Stimulated activated CD4-positive, alpha-beta T cell treated with anti-CD3 and anti-CD28 coated beads, Interleukin-2, amount 100 ng/mL, for 4 hours (primary cell): Measurements from ENCODE around the gene SPOCK1.
"Not testable (repeated sequence)": the region's sequence is repeated elsewhere in the genome, so short reads cannot be mapped to it uniquely, and the experiment has no call there.

Experiments
- DNase-seq: peaks from one replicate; pipeline ENCODE4 v3.0.0-alpha.2; 2020; ENCODE audit warnings: low read depth

The SPOCK1 gene

GRCh38 chr5:137019229-137019628 lies 479.9 kb downstream of the SPOCK1 start:
- DNase-seq, result no peak

GRCh38 chr5:137016783-137017324 lies 482.3 kb downstream of the SPOCK1 start:
- DNase-seq, result no peak

- no peak for DNase-seq
Measured at GRCh38 chr5:137015540-137016116, 483.5 kb downstream of the SPOCK1 start.

- DNase-seq, result no peak
Measured at GRCh38 chr5:137014731-137015130, 484.4 kb downstream of the SPOCK1 start.

- DNase-seq, result no peak
Measured at GRCh38 chr5:137010226-137010625, 488.9 kb downstream of the SPOCK1 start.

- DNase-seq, result no peak
Measured at GRCh38 chr5:137004279-137004678, 494.8 kb downstream of the SPOCK1 start.

- no peak for DNase-seq
Measured at GRCh38 chr5:137001026-137001569, 498.0 kb downstream of the SPOCK1 start.

GRCh38 chr5:136999787-137000186 lies 499.3 kb downstream of the SPOCK1 start:
- no peak for DNase-seq

- DNase-seq, result no peak
Measured at GRCh38 chr5:136998854-136999357, 500.2 kb downstream of the SPOCK1 start.

GRCh38 chr5:136994154-136994553 lies 505.0 kb downstream of the SPOCK1 start:
- no peak for DNase-seq

GRCh38 chr5:136992796-136993489 lies 506.2 kb downstream of the SPOCK1 start:
- DNase-seq, result no peak

GRCh38 chr5:136985785-136986475 lies 513.2 kb downstream of the SPOCK1 start:
- no peak for DNase-seq

GRCh38 chr5:136984772-136985446 lies 514.2 kb downstream of the SPOCK1 start:
- no peak for DNase-seq

GRCh38 chr5:136981936-136982335 lies 517.2 kb downstream of the SPOCK1 start:
- DNase-seq, result no peak

GRCh38 chr5:136979131-136979530 lies 520.0 kb downstream of the SPOCK1 start:
- DNase-seq, result no peak

GRCh38 chr5:136963504-136963903 lies 535.6 kb downstream of the SPOCK1 start:
- no peak for DNase-seq

GRCh38 chr5:136957428-136957827 lies 541.7 kb downstream of the SPOCK1 start:
- DNase-seq, result no peak

GRCh38 chr5:136954142-136954541 lies 545.0 kb downstream of the SPOCK1 start:
- DNase-seq, result not testable (repeated sequence)

- not testable (repeated sequence) for DNase-seq
Measured at GRCh38 chr5:136953346-136954069, 545.6 kb downstream of the SPOCK1 start.

- no peak for DNase-seq
Measured at GRCh38 chr5:136927571-136927970, 571.6 kb downstream of the SPOCK1 start.

GRCh38 chr5:136926073-136926472 lies 573.1 kb downstream of the SPOCK1 start:
- DNase-seq, result no peak
